Measurements from ENCODE around the gene EXOC8.

DNA sequence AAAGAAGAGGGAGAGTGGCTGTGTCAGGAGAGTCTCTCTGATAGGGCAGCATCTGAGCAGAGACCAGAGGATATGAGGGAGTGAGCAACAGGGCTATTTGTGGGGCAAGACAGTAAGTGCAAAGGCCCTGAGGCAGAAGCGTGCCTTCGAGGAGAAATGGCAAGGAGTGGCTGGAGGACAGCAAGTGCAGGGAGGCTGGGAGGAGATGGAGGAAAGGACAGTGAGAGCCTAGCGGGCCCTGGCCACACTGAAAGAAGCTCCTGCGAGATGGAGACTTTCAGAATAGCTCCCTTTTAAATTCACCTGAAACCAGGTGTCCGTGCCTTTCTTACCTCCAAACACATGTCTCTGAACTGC, 25.2 kb downstream of the EXOC8 start:
- TF ChIP-seq, protein P1, sequence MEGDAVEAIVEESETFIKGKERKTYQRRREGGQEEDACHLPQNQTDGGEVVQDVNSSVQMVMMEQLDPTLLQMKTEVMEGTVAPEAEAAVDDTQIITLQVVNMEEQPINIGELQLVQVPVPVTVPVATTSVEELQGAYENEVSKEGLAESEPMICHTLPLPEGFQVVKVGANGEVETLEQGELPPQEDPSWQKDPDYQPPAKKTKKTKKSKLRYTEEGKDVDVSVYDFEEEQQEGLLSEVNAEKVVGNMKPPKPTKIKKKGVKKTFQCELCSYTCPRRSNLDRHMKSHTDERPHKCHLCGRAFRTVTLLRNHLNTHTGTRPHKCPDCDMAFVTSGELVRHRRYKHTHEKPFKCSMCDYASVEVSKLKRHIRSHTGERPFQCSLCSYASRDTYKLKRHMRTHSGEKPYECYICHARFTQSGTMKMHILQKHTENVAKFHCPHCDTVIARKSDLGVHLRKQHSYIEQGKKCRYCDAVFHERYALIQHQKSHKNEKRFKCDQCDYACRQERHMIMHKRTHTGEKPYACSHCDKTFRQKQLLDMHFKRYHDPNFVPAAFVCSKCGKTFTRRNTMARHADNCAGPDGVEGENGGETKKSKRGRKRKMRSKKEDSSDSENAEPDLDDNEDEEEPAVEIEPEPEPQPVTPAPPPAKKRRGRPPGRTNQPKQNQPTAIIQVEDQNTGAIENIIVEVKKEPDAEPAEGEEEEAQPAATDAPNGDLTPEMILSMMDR (IDR thresholded peaks at IDR 0.05): no peak
- TF ChIP-seq POLR2A (IDR thresholded peaks at IDR 0.05): no peak
